Liver (tissue), 3 donors: ENCODE measurements around the gene ANKRD13D.

ENCODE experiments used
- GABPA ChIP-seq, 2 donors: IDR thresholded peaks in 1 of 2; conservative IDR thresholded peaks in 1 of 2; 2 replicates each; pipeline ENCODE4 v1.6.1; 2016; ENCODE audit warnings: antibody characterized with exemption in 2 of 2, mild to moderate bottlenecking in 1 of 2, moderate library complexity in 1 of 2
- RXRA ChIP-seq, 2 donors: IDR thresholded peaks; 2 replicates each; pipeline ENCODE4 v1.6.1; 2017 to 2018; ENCODE audit warnings: antibody characterized with exemption in 2 of 2, mild to moderate bottlenecking in 1 of 2
- TF ChIP-seq, protein P1 (sequence below): IDR thresholded peaks from 2 replicates; pipeline ENCODE4 v1.6.1; 2016; ENCODE audit warnings: antibody characterized with exemption, mild to moderate bottlenecking
- TF ChIP-seq, protein P2 (sequence below): fragments of 150-350 bp; IDR thresholded peaks from 2 replicates; pipeline ENCODE4 v1.5.1; 2017; ENCODE audit warnings: improper control_type of control experiment, low read depth, low read length; ENCODE audit not compliant: missing input control
- TF ChIP-seq, protein P3 (sequence below): IDR thresholded peaks from 2 replicates; pipeline ENCODE4 v1.6.1; 2016; ENCODE audit warnings: antibody characterized with exemption
- TF ChIP-seq, protein P4 (sequence below): IDR thresholded peaks from 2 replicates; pipeline ENCODE4 v1.6.1; 2016; ENCODE audit warnings: antibody characterized with exemption
- donor health status: healthy.
- donor health status: healthy.

DNA sequence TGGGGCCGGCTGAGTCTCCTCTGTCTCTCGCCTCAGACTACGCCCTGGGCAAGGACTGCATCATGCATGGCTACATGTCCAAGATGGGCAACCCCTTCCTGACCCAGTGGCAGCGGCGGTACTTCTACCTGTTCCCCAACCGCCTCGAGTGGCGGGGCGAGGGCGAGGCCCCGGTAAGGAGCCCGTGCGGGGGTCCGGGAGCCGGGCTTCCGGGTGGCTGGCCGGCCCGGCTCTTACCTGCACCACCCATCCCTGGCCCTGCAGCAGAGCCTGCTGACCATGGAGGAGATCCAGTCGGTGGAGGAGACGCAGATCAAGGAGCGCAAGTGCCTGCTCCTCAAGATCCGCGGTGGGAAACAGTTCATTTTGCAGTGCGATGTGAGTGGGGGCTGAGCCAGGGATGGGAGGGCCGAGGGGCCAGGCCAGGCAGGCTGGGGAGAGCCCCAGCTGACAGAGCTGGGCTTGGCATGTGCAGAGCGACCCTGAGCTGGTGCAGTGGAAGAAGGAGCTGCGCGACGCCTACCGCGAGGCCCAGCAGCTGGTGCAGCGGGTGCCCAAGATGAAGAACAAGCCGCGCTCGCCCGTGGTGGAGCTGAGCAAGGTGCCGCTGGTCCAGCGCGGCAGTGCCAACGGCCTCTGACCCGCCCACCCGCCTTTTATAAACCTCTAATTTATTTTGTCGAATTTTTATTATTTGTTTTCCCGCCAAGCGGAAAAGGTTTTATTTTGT is 4.1 kb upstream of the ANKRD13D start:
- TF ChIP-seq, protein P1, sequence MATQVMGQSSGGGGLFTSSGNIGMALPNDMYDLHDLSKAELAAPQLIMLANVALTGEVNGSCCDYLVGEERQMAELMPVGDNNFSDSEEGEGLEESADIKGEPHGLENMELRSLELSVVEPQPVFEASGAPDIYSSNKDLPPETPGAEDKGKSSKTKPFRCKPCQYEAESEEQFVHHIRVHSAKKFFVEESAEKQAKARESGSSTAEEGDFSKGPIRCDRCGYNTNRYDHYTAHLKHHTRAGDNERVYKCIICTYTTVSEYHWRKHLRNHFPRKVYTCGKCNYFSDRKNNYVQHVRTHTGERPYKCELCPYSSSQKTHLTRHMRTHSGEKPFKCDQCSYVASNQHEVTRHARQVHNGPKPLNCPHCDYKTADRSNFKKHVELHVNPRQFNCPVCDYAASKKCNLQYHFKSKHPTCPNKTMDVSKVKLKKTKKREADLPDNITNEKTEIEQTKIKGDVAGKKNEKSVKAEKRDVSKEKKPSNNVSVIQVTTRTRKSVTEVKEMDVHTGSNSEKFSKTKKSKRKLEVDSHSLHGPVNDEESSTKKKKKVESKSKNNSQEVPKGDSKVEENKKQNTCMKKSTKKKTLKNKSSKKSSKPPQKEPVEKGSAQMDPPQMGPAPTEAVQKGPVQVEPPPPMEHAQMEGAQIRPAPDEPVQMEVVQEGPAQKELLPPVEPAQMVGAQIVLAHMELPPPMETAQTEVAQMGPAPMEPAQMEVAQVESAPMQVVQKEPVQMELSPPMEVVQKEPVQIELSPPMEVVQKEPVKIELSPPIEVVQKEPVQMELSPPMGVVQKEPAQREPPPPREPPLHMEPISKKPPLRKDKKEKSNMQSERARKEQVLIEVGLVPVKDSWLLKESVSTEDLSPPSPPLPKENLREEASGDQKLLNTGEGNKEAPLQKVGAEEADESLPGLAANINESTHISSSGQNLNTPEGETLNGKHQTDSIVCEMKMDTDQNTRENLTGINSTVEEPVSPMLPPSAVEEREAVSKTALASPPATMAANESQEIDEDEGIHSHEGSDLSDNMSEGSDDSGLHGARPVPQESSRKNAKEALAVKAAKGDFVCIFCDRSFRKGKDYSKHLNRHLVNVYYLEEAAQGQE: no peak
- TF ChIP-seq, protein P2, sequence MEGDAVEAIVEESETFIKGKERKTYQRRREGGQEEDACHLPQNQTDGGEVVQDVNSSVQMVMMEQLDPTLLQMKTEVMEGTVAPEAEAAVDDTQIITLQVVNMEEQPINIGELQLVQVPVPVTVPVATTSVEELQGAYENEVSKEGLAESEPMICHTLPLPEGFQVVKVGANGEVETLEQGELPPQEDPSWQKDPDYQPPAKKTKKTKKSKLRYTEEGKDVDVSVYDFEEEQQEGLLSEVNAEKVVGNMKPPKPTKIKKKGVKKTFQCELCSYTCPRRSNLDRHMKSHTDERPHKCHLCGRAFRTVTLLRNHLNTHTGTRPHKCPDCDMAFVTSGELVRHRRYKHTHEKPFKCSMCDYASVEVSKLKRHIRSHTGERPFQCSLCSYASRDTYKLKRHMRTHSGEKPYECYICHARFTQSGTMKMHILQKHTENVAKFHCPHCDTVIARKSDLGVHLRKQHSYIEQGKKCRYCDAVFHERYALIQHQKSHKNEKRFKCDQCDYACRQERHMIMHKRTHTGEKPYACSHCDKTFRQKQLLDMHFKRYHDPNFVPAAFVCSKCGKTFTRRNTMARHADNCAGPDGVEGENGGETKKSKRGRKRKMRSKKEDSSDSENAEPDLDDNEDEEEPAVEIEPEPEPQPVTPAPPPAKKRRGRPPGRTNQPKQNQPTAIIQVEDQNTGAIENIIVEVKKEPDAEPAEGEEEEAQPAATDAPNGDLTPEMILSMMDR: no peak
- TF ChIP-seq, protein P3, sequence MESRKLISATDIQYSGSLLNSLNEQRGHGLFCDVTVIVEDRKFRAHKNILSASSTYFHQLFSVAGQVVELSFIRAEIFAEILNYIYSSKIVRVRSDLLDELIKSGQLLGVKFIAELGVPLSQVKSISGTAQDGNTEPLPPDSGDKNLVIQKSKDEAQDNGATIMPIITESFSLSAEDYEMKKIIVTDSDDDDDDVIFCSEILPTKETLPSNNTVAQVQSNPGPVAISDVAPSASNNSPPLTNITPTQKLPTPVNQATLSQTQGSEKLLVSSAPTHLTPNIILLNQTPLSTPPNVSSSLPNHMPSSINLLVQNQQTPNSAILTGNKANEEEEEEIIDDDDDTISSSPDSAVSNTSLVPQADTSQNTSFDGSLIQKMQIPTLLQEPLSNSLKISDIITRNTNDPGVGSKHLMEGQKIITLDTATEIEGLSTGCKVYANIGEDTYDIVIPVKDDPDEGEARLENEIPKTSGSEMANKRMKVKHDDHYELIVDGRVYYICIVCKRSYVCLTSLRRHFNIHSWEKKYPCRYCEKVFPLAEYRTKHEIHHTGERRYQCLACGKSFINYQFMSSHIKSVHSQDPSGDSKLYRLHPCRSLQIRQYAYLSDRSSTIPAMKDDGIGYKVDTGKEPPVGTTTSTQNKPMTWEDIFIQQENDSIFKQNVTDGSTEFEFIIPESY: no peak
- no peak for TF ChIP-seq GABPA (IDR thresholded peaks at IDR 0.05 in 1 of 2, conservative IDR thresholded peaks at IDR 0.05 in 1 of 2)
- no peak for TF ChIP-seq RXRA (IDR thresholded peaks at IDR 0.05)
- TF ChIP-seq, protein P4, sequence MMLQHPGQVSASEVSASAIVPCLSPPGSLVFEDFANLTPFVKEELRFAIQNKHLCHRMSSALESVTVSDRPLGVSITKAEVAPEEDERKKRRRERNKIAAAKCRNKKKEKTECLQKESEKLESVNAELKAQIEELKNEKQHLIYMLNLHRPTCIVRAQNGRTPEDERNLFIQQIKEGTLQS: no peak
